Endodermal cell (in vitro differentiated cells): Measurements from ENCODE around the gene GOLPH3. TPM values are rescaled to one million over a fixed set of nuclear protein-coding genes. Genes with fewer than 3 reads are reported as not detected.
A peak's percentile ranks its signal among the peaks of the same experiment; 100 is the strongest.

ENCODE experiments used
- DNase-seq: peaks from one replicate; pipeline ENCODE4 v3.0.0-alpha.2; 2017
- H3K27ac ChIP-seq: 2 replicates; pipeline ENCODE4 v1.5.1; 2013; ENCODE audit warnings: mild to moderate bottlenecking, low read depth, low read length, moderate library complexity
- H3K27me3 ChIP-seq: 2 replicates; pipeline ENCODE4 v1.6.1; 2013; ENCODE audit warnings: mild to moderate bottlenecking, low read length, moderate library complexity; ENCODE audit not compliant: insufficient read depth, control insufficient read depth, poor library complexity, severe bottlenecking
- H3K36me3 ChIP-seq: 2 replicates; pipeline ENCODE4 v1.7.0; 2013; ENCODE audit warnings: mild to moderate bottlenecking, low read length, moderate library complexity; ENCODE audit not compliant: control insufficient read depth, insufficient read depth
- H3K4me1 ChIP-seq: one replicate; pipeline ENCODE4 v1.7.0; 2013; ENCODE audit warnings: low read length; ENCODE audit not compliant: control insufficient read depth, insufficient read depth
- H3K4me3 ChIP-seq: 2 replicates; pipeline ENCODE4 v1.5.1; 2013; ENCODE audit warnings: mild to moderate bottlenecking, low read length, moderate library complexity
- H3K9ac ChIP-seq: 2 replicates; pipeline ENCODE4 v1.6.1; 2013; ENCODE audit warnings: mild to moderate bottlenecking, low read length, moderate library complexity; ENCODE audit not compliant: poor library complexity, severe bottlenecking; ENCODE audit errors: extremely low read depth
- H3K9me3 ChIP-seq: 2 replicates; pipeline ENCODE4 v1.6.1; 2013; ENCODE audit warnings: mild to moderate bottlenecking, low read length, moderate library complexity; ENCODE audit not compliant: control insufficient read depth
- H3K27ac Mint-ChIP-seq: 2 replicates; pipeline ENCODE4 v1.8.0; 2020; ENCODE audit warnings: mixed read lengths
- H3K27me3 Mint-ChIP-seq: 2 replicates; pipeline ENCODE4 v1.8.0; 2021; ENCODE audit warnings: mild to moderate bottlenecking, mixed read lengths; ENCODE audit not compliant: insufficient read depth
- H3K36me3 Mint-ChIP-seq: 2 replicates; pipeline ENCODE4 v1.8.0; 2020; ENCODE audit warnings: low read depth, mixed read lengths
- H3K4me1 Mint-ChIP-seq: 2 replicates; pipeline ENCODE4 v1.8.0; 2020; ENCODE audit warnings: mixed read lengths
- H3K4me3 Mint-ChIP-seq: 2 replicates; pipeline ENCODE4 v1.8.0; 2020; ENCODE audit warnings: mild to moderate bottlenecking, moderate library complexity, mixed read lengths
- H3K9me3 Mint-ChIP-seq: 2 replicates; pipeline ENCODE4 v1.8.0; 2020; ENCODE audit warnings: mild to moderate bottlenecking, mixed read lengths
- WGBS, 2 experiments: methylation state at CpG; one replicate each; pipeline versions ENCODE4 v1.1.5 to v1.1.7; 2013; ENCODE audit warnings: missing lambda C conversion rate in 2 of 2, mixed read lengths in 1 of 2; ENCODE audit not compliant: insufficient coverage in 1 of 2, insufficient read length in 1 of 2; 5-methylcytosine and 5-hydroxymethylcytosine counted together
- total RNA-seq, 2 donors: library from RNA; stranded (reverse); fragmentation: NEBNext Ultra II Directional in 1 of 2; extraction: Animal tissue kit (Norgen Biotek cat#: 25700) in 1 of 2; gene quantifications; 2 replicates in 1 of 2; 3 replicates in 1 of 2; pipeline ENCODE4 v1.2.1, GENCODE V29; 2021
- TF ChIP-seq, protein P1 (sequence below): fragments of 200-600 bp; sonication (generic); conservative IDR thresholded peaks from 2 replicates; pipeline ENCODE4 v1.5.0; 2021; ENCODE audit warnings: antibody characterized with exemption, mild to moderate bottlenecking

GOLPH3 gene
- total RNA-seq, 2 donors from 2014 or later, result 89.4 to 90.7 TPM

DNA sequence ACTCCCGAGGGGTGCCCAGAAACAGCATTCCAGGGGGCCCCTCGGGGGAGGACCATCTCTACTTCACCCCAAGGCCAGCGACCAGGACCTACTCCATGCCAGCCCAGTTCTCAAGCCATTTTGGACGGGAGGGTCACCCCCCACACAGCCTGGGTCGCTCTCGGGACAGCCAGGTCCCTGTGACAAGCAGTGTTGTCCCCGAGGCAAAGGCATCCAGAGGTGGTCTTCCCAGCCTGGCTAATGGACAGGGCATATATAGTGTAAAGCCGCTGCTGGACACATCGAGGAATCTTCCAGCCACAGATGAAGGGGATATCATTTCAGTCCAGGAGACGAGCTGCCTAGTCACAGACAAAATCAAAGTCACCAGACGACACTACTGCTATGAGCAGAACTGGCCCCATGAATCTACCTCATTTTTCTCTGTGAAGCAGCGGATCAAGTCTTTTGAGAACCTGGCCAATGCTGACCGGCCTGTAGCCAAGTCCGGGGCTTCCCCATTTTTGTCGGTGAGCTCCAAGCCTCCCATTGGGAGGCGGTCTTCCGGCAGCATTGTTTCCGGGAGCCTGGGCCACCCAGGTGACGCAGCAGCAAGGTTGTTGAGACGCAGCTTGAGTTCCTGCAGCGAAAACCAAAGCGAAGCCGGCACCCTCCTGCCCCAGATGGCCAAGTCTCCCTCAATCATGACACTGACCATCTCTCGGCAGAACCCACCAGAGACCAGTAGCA lies 83.9 kb downstream of the GOLPH3 start:
- H3K27ac Mint-ChIP-seq, result peak overlapping the region; percentile 26
- WGBS, 2 experiments, result 90 to 95% methylated on average over 19 to 24 of the region's 24 CpGs
- Histone ChIP-seq H3K27me3 (no peaks in the 10 kb centered on the region), H3K36me3 (peaks cover 5% of the 10 kb centered on the region), H3K9me3 (no peaks in the 10 kb centered on the region), H3K4me3 (no peak overlapping the region), H3K9ac (no peak overlapping the region), H3K4me1 (no peaks in the 10 kb centered on the region), H3K27ac (no peak overlapping the region)
- H3K4me3 Mint-ChIP-seq, result no peak overlapping the region
- H3K36me3 Mint-ChIP-seq, result peaks cover 19% of the 10 kb centered on the region
- H3K27me3 Mint-ChIP-seq, result no peaks in the 10 kb centered on the region
- H3K9me3 Mint-ChIP-seq, result no peaks in the 10 kb centered on the region
- TF ChIP-seq, protein P1, sequence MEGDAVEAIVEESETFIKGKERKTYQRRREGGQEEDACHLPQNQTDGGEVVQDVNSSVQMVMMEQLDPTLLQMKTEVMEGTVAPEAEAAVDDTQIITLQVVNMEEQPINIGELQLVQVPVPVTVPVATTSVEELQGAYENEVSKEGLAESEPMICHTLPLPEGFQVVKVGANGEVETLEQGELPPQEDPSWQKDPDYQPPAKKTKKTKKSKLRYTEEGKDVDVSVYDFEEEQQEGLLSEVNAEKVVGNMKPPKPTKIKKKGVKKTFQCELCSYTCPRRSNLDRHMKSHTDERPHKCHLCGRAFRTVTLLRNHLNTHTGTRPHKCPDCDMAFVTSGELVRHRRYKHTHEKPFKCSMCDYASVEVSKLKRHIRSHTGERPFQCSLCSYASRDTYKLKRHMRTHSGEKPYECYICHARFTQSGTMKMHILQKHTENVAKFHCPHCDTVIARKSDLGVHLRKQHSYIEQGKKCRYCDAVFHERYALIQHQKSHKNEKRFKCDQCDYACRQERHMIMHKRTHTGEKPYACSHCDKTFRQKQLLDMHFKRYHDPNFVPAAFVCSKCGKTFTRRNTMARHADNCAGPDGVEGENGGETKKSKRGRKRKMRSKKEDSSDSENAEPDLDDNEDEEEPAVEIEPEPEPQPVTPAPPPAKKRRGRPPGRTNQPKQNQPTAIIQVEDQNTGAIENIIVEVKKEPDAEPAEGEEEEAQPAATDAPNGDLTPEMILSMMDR, result no peak
- DNase-seq, result no peak
- H3K4me1 Mint-ChIP-seq, result no peaks in the 10 kb centered on the region

DNA sequence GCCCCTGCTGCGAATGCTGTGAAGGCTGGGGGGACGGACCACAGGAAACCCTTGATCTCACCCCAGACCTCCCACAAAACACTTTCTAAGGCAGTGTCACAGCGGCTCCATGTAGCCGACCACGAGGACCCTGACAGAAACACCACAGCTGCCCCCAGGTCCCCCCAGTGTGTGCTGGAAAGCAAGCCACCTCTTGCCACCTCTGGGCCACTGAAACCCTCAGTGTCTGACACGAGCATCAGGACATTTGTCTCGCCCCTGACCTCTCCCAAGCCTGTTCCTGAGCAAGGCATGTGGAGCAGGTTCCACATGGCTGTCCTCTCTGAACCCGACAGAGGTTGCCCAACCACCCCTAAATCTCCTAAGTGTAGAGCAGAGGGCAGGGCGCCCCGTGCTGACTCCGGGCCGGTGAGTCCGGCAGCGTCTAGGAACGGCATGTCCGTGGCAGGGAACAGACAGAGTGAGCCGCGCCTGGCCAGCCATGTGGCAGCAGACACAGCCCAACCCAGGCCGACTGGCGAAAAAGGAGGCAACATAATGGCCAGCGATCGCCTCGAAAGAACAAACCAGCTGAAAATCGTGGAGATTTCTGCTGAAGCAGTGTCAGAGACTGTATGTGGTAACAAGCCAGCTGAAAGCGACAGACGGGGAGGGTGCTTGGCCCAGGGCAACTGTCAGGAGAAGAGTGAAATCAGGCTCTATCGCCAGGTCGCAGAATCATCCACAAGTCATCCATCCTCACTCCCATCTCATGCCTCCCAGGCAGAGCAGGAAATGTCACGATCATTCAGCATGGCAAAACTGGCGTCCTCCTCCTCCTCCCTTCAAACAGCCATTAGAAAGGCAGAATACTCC lies 84.7 kb downstream of the GOLPH3 start:
- Histone ChIP-seq H3K27me3 (no peaks in the 10 kb centered on the region), H3K4me3 (no peak overlapping the region), H3K4me1 (no peaks in the 10 kb centered on the region), H3K9ac (no peak overlapping the region), H3K27ac (no peak overlapping the region), H3K36me3 (no peaks in the 10 kb centered on the region), H3K9me3 (no peaks in the 10 kb centered on the region)
- Mint-ChIP-seq H3K27ac (peak overlapping the region; percentile 10), H3K4me3 (no peak overlapping the region), H3K36me3 (peaks cover 15% of the 10 kb centered on the region), H3K27me3 (no peaks in the 10 kb centered on the region), H3K9me3 (no peaks in the 10 kb centered on the region), H3K4me1 (no peaks in the 10 kb centered on the region)
- TF ChIP-seq, protein P1, result no peak
- 93 to 96% methylated on average over 24 to 30 of the region's 30 CpGs for WGBS, 2 experiments
- peak; percentile 42 for DNase-seq

DNA sequence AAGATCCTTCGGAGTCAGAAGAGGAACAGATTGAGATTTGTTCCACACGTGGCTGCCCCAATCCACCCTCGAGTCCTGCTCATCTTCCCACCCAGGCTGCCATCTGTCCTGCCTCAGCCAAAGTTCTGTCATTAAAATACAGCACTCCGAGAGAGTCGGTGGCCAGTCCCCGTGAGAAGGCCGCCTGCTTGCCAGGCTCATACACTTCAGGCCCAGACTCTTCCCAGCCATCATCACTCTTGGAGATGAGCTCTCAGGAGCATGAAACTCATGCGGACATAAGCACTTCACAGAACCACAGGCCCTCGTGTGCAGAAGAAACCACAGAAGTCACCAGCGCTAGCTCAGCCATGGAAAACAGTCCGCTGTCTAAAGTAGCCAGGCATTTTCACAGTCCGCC lies 85.9 kb downstream of the GOLPH3 start:
- H3K9me3 Mint-ChIP-seq, result no peaks in the 10 kb centered on the region
- Histone ChIP-seq H3K9me3 (no peaks in the 10 kb centered on the region), H3K27me3 (no peaks in the 10 kb centered on the region), H3K4me1 (no peaks in the 10 kb centered on the region), H3K27ac (no peak overlapping the region), H3K9ac (no peak overlapping the region), H3K4me3 (no peak overlapping the region), H3K36me3 (no peaks in the 10 kb centered on the region)
- WGBS, 2 experiments, result 93 to 95% methylated on average over 8 to 12 of the region's 12 CpGs
- H3K4me1 Mint-ChIP-seq, result no peaks in the 10 kb centered on the region
- peaks cover 14% of the 10 kb centered on the region for H3K36me3 Mint-ChIP-seq
- no peak overlapping the region for H3K27ac Mint-ChIP-seq
- peak; percentile 28 for DNase-seq
- TF ChIP-seq, protein P1, result no peak
- H3K4me3 Mint-ChIP-seq, result no peak overlapping the region
- H3K27me3 Mint-ChIP-seq, result no peaks in the 10 kb centered on the region
